Hepatocyte (in vitro differentiated cells): ENCODE data around the gene LDB2. TPM values are rescaled to one million over a fixed set of nuclear protein-coding genes. Genes with fewer than 3 reads are reported as not detected.

ENCODE experiments used
- DNase-seq: peaks from one replicate; pipeline ENCODE4 v3.0.0-alpha.2; 2016; ENCODE audit warnings: low spot score
- H2AFZ ChIP-seq: fragments of 200-600 bp; sonication (generic); 2 replicates; pipeline ENCODE4 v1.6.0; 2016; ENCODE audit warnings: antibody characterized with exemption, mild to moderate bottlenecking
- H3K27ac ChIP-seq: fragments of 200-600 bp; sonication (generic); 2 replicates; pipeline ENCODE4 v1.5.1; 2016; ENCODE audit warnings: mild to moderate bottlenecking
- H3K27me3 ChIP-seq: fragments of 200-600 bp; sonication (generic); 2 replicates; pipeline ENCODE4 v1.6.1; 2016
- H3K36me3 ChIP-seq: fragments of 200-600 bp; sonication (generic); replicated peaks from 2 replicates; pipeline ENCODE4 v1.5.1; 2016; ENCODE audit warnings: low read depth; ENCODE audit not compliant: insufficient read depth
- H3K4me1 ChIP-seq: fragments of 200-600 bp; sonication (generic); 2 replicates; pipeline ENCODE4 v1.5.1; 2016; ENCODE audit warnings: mild to moderate bottlenecking, moderate library complexity; ENCODE audit not compliant: insufficient read depth
- H3K4me2 ChIP-seq: fragments of 200-600 bp; sonication (generic); 2 replicates; pipeline ENCODE4 v1.6.0; 2016
- H3K4me3 ChIP-seq: fragments of 200-600 bp; sonication (generic); 2 replicates; pipeline ENCODE4 v1.5.1; 2016; ENCODE audit warnings: mild to moderate bottlenecking
- H3K79me2 ChIP-seq: fragments of 200-600 bp; sonication (generic); 2 replicates; pipeline ENCODE4 v1.6.0; 2017; ENCODE audit warnings: mild to moderate bottlenecking
- H3K9me2 ChIP-seq: fragments of 200-600 bp; sonication (generic); replicated peaks from 2 replicates; pipeline ENCODE4 v1.6.0; 2017; ENCODE audit warnings: mild to moderate bottlenecking; ENCODE audit not compliant: insufficient read depth
- H3K9me3 ChIP-seq: fragments of 200-600 bp; sonication (generic); 2 replicates; pipeline ENCODE4 v1.5.1; 2016; ENCODE audit warnings: low read depth, mild to moderate bottlenecking
- H4K20me1 ChIP-seq: fragments of 200-600 bp; sonication (generic); 2 replicates; pipeline ENCODE4 v1.6.0; 2016; ENCODE audit warnings: mild to moderate bottlenecking; ENCODE audit not compliant: insufficient read depth, poor library complexity, severe bottlenecking
- CTCF ChIP-seq: fragments of 200-600 bp; sonication (generic); IDR thresholded peaks from 2 replicates; pipeline ENCODE4 v1.5.1; 2016; ENCODE audit warnings: antibody characterized with exemption, mild to moderate bottlenecking; ENCODE audit not compliant: poor library complexity
- EZH2 ChIP-seq: fragments of 200-600 bp; sonication (generic); IDR thresholded peaks from 2 replicates; pipeline ENCODE4 v1.6.1; 2016; ENCODE audit warnings: antibody characterized with exemption, mild to moderate bottlenecking, borderline replicate concordance
- EZH2phosphoT487 ChIP-seq: fragments of 200-600 bp; sonication (generic); IDR thresholded peaks from one replicate; pipeline ENCODE4 v1.6.1; 2018; ENCODE audit warnings: antibody characterized with exemption, mild to moderate bottlenecking, low read depth, moderate library complexity; ENCODE audit not compliant: unreplicated experiment, severe bottlenecking
- WGBS: methylation state at CpG from one replicate; pipeline ENCODE4 v1.1.6; 2016; ENCODE audit warnings: low lambda C conversion rate; ENCODE audit errors: missing lambda C conversion rate; 5-methylcytosine and 5-hydroxymethylcytosine counted together
- polyA plus RNA-seq: library from polyadenylated mRNA; unstranded; fragments of >200 nt; fragmentation: Nextera tagmentation; extraction: Ambion mirVana; gene quantifications from 2 replicates; pipeline ENCODE4 v1.2.1, GENCODE V29; 2016
- total RNA-seq: library from RNA; depleted of rRNA; stranded (reverse); fragments of >200 nt; gene quantifications from 2 replicates; pipeline ENCODE4 v1.2.3, GENCODE V29; 2014

The LDB2 gene
- total and polyA plus RNA-seq, 2 experiments from 2014 or later: 8.7 to 20.3 TPM

- WGBS: 90% methylated on average over 1 of the region's 1 CpG
- Histone ChIP-seq H4K20me1 (no peaks in the 10 kb centered on the region), H2AFZ (no peak overlapping the region), H3K4me2 (no peak overlapping the region), H3K27ac (no peak overlapping the region), H3K36me3 (no peaks in the 10 kb centered on the region), H3K4me3 (no peak overlapping the region), H3K4me1 (no peaks in the 10 kb centered on the region), H3K27me3 (no peaks in the 10 kb centered on the region), H3K9me3 (no peaks in the 10 kb centered on the region), H3K79me2 (no peaks in the 10 kb centered on the region), H3K9me2 (no peaks in the 10 kb centered on the region)
- DNase-seq: no peak
- TF ChIP-seq EZH2phosphoT487: no peak
- no peak for TF ChIP-seq EZH2
These were observed 81.2 kb downstream of the LDB2 start for GRCh38 chr4:16817286-16817685.

- no peaks in the 10 kb centered on the region for H3K4me1 ChIP-seq
- no peaks in the 10 kb centered on the region for H3K36me3 ChIP-seq
- no peak for DNase-seq
- no peaks in the 10 kb centered on the region for H3K79me2 ChIP-seq
- no peak overlapping the region for H3K4me2 ChIP-seq
- H3K9me3 ChIP-seq: no peaks in the 10 kb centered on the region
- TF ChIP-seq EZH2phosphoT487 (no peak), CTCF (no peak), EZH2 (no peak)
- no peaks in the 10 kb centered on the region for H4K20me1 ChIP-seq
- 85% methylated on average over 1 of the region's 1 CpG for WGBS
- H3K27me3 ChIP-seq: no peaks in the 10 kb centered on the region
- H3K4me3 ChIP-seq: no peak overlapping the region
- H2AFZ ChIP-seq: no peak overlapping the region
- no peak overlapping the region for H3K27ac ChIP-seq
- H3K9me2 ChIP-seq: no peaks in the 10 kb centered on the region
These were observed 84.1 kb downstream of the LDB2 start for GRCh38 chr4:16814361-16814760.

GRCh38 chr4:16812041-16812440 lies 86.4 kb downstream of the LDB2 start:
- H3K4me1 ChIP-seq: no peaks in the 10 kb centered on the region
- no peaks in the 10 kb centered on the region for H4K20me1 ChIP-seq
- H3K79me2 ChIP-seq: no peaks in the 10 kb centered on the region
- H3K9me2 ChIP-seq: no peaks in the 10 kb centered on the region
- H3K27me3 ChIP-seq: no peaks in the 10 kb centered on the region
- no peak for TF ChIP-seq EZH2
- TF ChIP-seq CTCF: no peak
- TF ChIP-seq EZH2phosphoT487: no peak
- H2AFZ ChIP-seq: no peak overlapping the region
- no peaks in the 10 kb centered on the region for H3K9me3 ChIP-seq
- 68% methylated on average over 3 of the region's 3 CpGs for WGBS
- H3K27ac ChIP-seq: no peak overlapping the region
- H3K4me3 ChIP-seq: no peak overlapping the region
- no peak for DNase-seq
- no peaks in the 10 kb centered on the region for H3K36me3 ChIP-seq
- no peak overlapping the region for H3K4me2 ChIP-seq

- Histone ChIP-seq H3K27me3 (no peaks in the 10 kb centered on the region), H3K27ac (no peak overlapping the region), H3K79me2 (no peaks in the 10 kb centered on the region), H4K20me1 (no peaks in the 10 kb centered on the region), H3K9me2 (no peaks in the 10 kb centered on the region), H3K4me3 (no peak overlapping the region), H3K4me1 (no peaks in the 10 kb centered on the region), H3K9me3 (no peaks in the 10 kb centered on the region), H3K36me3 (no peaks in the 10 kb centered on the region), H3K4me2 (no peak overlapping the region), H2AFZ (no peak overlapping the region)
- WGBS: 80% methylated on average over 3 of the region's 3 CpGs
- no peak for DNase-seq
- no peak for TF ChIP-seq EZH2phosphoT487
- TF ChIP-seq CTCF: no peak
- no peak for TF ChIP-seq EZH2
These were observed 88.5 kb downstream of the LDB2 start for GRCh38 chr4:16809943-16810342.
